Peyer's patch (tissue), 4 donors: Measurements from ENCODE around the gene KASH5.

Source experiments
- POLR2A ChIP-seq, 2 donors: fragments of 450-650 bp; IDR thresholded peaks; one replicate each; pipeline ENCODE4 v1.5.1; 2017; ENCODE audit warnings: antibody characterized with exemption in 2 of 2, mild to moderate bottlenecking in 2 of 2, moderate library complexity in 2 of 2
- TF ChIP-seq, protein P1 (sequence below), 6 experiments: fragments of 450-650 bp in 4 of 6; fragments of 200-600 bp in 2 of 6; sonication (generic) in 1 of 6; IDR thresholded peaks; one replicate each; pipeline ENCODE4 v1.5.1; 2017 to 2019; ENCODE audit warnings: antibody characterized with exemption in 6 of 6, mild to moderate bottlenecking in 3 of 6, moderate library complexity in 1 of 6

DNA sequence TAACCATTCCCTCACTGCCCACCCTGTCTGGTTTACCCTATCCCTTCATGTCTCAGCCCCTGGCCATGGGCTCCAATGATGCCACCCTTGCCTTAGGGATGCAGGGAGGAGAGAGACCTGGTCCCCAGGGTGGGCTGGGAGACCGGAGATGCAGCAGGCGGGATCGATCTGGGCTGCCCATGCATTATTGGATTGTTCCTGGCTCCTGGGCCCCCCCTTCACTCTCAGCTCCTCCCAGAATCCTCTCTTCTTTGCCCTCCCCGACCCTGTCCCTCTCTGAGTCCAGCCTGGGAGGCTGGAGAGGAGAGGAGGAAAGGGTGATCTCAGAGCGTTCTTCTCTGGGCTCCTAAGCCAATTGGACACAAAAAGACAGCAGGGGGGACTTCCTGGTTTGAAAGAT lies 5.8 kb downstream of the KASH5 start:
- TF ChIP-seq, protein P1, sequence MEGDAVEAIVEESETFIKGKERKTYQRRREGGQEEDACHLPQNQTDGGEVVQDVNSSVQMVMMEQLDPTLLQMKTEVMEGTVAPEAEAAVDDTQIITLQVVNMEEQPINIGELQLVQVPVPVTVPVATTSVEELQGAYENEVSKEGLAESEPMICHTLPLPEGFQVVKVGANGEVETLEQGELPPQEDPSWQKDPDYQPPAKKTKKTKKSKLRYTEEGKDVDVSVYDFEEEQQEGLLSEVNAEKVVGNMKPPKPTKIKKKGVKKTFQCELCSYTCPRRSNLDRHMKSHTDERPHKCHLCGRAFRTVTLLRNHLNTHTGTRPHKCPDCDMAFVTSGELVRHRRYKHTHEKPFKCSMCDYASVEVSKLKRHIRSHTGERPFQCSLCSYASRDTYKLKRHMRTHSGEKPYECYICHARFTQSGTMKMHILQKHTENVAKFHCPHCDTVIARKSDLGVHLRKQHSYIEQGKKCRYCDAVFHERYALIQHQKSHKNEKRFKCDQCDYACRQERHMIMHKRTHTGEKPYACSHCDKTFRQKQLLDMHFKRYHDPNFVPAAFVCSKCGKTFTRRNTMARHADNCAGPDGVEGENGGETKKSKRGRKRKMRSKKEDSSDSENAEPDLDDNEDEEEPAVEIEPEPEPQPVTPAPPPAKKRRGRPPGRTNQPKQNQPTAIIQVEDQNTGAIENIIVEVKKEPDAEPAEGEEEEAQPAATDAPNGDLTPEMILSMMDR (IDR thresholded peaks at IDR 0.05) = no peak
- no peak for TF ChIP-seq POLR2A (IDR thresholded peaks at IDR 0.05)
